GM19468 (cell line): Measurements from ENCODE around the gene GPR179.

Experiments
- ATAC-seq: cut with Tn5 transposase; IDR thresholded peaks from one replicate; pipeline ENCODE4 v1.9.1; 2021; ENCODE audit warnings: mild to moderate bottlenecking, moderate library complexity, moderate number of reproducible peaks; ENCODE audit not compliant: unreplicated experiment; ENCODE audit errors: extremely low read depth

Gene GPR179

GRCh38 chr17:38349097-38349730, 5.5 kb upstream of the GPR179 start:
- ATAC-seq, result no peak

DNA sequence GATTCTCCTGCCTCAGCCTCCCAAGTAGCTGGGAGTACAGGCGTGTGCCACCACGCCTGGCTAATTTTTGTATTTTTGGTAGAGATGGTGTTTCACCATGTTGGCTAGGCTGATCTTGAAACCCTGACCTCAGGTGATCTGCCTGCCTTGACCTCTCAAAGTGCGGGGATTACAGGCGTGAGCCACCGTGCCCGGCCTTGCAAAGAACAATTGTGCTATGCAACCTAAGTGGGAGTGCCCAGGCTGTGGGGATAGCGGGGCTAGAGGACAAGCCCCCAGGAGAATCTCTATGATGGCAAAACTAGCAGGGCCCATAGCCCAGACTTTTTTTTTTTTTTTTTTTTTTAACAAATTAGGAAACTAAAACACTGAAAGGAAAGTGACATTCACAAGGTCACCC, 2.0 kb upstream of the GPR179 start:
- ATAC-seq, result no peak

DNA sequence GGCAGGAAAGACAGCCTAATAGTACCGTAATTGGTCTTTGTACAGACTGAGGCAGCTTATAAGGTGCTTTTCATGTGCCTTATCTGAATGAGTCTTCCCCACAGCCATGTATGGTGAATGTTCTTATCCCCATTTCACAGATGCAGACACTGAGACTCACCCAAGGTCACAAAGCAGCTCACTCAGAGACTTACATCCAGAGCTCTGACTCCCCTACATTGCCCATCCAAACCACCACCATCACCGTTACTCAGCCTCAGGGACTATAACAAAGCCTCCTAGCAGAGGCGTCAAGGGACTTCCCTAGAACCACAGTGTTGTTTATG, 627 bp upstream of the GPR179 start:
- ATAC-seq, result no peak

DNA sequence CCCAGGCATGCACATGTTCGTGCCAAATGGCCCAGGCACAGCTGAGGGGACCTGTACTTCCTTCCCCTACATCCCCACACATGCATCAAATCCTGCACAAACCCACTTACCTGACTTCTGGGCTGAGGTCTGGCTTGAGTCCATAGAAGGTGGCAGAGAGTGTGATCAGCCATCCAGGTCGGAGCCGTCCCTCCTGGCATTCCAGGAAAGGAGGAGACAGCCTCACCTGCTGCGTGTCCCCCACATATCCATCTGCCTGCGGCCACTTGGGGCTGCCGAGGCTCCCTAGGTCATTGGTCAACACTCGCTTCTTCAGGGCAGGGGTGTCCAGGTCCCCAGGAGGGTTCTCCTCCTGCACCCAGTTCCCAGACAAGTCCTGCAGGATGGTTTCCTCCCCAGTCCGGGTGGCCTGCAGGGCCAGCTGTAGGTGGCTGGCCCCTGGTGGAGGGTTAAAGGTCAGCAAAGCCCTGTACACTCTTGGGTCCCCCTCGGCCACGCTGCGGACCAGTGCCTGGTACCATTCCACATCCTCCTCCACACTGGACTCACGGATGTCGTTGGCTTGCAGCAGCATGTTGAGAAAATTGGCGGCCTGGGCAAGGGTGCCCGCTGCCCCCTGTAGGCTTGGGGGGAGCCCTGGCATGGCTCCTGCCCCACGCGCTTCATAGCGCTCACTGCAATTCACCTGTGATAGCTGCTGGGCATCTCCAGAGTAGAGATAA, 709 bp downstream of the GPR179 start:
- ATAC-seq, result no peak

DNA sequence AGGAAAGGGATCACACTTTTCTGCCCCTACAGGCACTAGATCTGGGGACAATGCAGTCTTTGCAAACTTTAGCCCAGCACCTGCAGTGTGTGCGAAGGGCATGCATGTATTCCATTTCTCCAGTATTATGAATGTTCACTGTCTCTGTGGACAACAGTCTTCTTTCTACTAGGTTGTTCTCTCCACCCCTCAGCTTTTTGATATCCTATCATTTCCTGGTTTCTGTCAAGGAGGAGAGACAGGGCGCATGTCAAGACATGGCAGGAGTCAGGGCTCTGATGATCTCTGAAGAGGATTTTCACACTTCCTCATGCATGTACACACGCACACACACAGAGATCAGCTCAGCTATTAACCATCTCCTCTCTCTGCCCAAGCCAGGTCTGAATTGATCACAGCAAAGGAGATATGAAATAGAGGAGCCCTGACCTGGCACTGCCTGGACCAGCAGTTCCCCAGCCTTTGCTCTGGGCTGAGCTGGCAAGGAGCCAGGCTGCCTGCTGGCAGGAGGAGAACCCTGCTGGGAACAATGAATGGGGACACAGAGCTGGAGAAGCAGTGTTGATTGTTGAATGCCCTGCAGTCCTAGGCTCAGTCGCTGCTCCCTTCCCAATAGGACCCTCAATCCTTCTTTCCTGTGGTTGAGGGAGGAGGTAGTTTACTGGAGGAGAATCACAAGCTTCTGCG, 2.6 kb downstream of the GPR179 start:
- no peak for ATAC-seq

GRCh38 chr17:38339891-38340290, 3.9 kb downstream of the GPR179 start:
- no peak for ATAC-seq

GRCh38 chr17:38338535-38338934, 5.2 kb downstream of the GPR179 start:
- no peak for ATAC-seq

DNA sequence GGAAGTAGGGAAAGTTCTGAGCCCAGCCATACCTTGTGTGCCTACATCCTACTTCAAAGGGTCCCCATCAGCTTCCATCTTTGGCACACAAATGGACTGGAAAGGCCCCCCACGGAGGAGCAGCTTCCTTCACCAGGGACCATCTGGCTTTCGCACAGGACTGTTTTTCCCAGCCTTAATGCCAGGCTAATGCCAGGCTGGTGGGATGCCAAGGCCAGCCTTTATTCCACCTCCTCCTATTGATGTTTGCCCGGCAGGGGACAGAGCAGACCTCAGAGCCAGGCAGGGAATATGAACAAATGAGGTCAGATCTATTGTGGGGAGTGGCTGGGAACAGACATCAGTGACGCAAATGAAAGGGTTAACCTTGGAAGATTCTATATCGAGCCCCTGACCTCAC, 5.7 kb downstream of the GPR179 start:
- ATAC-seq, result no peak

GRCh38 chr17:38336838-38337237, 6.9 kb downstream of the GPR179 start:
- no peak for ATAC-seq

DNA sequence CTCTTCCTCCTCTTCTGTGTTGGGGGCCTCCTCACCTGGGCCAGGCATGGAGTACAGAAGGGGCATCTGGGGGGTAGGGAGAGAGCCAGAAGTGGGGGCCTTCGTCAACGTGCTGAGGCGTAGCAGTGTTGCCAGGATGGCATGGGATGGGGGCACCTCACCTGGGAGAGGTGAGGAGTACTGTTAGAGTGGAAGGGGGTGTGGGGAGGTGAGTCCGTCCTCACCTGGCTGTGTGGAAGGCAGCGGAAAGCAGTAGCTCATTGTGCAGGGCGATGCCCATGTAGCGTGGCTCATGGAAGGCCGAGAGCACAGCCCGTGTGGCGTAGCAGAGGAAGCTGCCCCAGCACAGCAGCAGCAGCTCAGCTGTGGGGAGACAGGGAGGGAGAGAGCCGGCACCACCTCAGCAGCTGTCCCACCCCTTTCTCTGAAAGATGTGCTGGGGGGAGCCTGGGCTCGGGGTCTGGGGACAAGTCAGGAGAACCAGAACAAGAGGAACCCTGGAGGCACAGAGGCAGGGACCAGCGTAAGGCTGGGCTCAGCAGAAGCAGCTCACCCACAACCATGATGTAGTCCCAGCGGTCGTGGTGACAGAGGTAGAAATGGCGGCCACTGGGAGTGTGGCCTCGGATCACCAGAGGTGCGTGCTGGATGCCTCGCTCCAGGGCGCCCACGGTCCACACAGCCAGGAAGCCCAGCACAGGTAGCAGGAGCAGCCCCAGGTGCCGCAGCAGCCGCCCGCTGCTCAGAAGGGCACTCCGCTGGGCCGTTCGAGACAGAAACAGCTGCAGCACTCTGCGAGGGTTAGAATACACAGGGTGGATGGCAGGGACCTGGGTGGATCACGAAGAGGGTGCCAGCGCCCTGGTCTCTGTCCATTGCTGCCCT, 9.0 kb downstream of the GPR179 start:
- no peak for ATAC-seq

DNA sequence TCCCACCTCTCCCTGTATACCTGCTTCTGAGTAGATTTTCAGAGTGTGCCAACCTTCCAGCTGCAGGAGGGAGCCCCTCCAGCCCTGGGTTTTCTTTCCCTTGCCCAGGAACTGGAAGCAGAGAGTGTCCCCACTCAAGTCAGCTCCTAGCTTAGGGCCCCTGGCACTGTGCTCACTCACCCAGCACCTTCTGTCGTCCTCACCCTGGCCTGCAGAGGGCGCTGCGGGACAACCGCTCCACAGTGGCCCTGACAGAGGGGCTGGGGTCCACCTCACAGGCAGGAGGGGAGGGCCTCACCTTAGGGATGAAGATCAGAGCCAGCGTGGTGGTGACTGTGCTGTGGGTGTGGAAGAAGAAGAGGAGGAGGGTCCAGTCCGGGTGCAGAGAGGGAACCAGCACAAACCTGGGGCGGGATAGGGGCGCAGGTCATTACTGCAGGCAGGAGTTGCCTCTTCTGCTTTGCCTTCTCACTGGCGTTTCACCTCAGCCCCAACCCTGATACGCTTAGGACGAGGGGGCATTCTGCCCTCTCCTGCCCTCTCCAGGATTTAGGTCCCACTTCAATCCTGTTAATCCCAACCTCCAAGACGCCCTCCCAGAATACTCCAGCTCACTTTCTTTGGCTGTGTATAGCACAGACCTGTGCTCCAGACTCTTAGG, 10.0 kb downstream of the GPR179 start:
- ATAC-seq, result no peak

DNA sequence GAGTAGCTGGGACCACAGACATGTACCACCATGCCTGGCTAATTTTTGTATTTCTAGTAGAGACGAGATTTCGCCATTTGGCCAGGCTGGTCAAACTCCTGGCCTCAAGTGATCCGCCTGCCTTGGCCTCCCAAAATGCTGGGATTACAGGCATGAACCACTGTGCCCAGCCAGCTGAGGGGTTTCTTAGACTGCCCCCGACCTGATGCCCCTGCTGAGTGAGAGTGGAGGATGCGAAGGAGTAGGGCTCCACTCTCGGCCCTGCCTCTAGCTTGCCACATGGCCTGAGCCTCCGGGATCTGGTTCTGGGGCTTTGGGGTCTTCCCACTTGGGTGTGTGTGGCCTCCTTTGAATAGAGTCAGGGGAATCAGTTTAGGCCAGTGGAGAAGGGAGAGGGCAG, 11.0 kb downstream of the GPR179 start:
- no peak for ATAC-seq

DNA sequence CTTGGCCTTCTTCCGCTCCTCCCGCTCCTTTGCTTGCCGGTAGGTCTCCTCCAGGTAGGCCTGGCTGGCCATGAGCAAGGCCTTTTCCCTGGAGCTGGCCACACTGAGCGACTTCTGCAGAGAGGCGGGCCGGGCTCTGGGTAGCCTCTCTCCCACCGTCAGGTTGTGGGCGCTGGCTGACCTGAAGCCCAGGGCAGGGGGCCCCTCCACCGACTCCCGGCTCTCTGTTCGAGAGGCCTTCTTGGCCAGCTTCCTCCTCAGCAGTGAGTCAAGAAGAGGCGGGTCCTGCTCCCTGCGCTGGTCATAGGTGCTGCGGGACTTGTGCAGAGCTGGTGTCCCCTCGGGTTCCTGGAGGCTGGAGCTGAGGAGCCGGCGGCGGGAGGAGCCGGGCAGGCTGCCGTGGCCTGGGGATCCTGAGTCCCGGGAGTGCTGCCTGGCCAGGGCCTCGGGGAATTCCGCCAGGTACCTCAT, 12.8 kb downstream of the GPR179 start:
- no peak for ATAC-seq

DNA sequence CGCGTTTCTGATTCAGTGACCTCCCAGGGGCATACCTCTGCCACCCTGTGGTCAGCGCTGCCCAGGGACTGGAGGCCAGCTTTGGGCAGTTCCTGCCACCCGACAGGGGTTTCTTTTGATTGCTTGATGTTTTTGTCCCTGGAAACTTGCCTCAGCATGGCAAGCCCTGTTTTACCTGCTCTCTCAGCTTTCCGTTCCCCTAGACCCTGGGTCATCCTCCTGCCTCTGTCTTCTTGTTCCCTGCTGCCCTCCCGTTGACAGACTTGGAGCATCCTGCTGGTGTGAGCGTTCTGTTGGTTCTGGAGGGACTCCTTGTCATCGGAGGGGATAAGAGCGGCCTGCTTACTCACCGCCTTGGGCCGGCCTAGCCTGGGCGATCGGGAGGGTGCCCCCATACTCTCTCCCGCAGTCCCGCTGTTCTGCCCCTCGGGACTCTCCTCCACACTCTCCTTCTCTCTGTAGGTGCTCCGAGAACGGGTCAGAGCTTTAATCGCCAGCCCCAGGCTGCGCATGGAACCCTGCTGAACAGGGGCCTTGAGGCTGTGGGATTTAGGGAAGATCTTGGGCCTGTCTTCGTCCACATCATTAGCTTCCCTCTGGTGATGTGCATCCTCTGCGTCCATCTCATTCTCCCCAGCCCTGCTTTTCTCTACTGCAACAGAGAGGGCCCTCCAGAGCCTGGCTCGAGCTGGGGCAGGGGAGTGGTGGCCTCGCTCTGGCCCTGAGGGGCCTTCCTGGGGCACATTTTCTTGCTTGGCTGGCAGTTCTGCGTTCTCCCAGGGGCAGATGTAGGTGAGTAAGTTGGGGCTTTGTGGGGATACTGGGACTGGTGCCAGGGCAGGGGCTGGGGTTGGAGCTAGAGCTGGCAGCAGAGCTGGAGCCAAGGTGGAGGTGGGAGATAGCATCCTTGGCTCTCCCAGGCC, 13.7 kb downstream of the GPR179 start:
- no peak for ATAC-seq

- no peak for ATAC-seq
Observed at GRCh38 chr17:38329284-38329683, 14.5 kb downstream of the GPR179 start.

DNA sequence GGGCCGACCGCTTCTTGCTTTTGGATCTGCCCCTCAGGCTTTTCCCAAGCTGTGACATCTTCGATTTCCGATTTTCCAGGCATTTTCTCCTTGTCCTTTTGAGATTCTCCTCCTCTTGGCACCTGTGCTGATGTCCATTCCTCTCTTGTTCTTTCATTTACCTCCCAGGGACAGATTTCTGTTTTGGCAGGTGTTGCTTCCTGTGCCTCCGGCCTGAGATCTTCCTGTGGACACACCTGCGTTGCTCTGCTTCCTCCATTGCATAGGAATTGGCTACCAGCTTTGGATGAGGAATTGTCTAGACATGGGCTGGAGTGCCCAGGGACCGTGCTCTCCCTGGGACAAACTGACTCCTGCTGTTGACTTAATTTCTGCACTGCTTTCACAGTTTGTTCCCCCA, 15.1 kb downstream of the GPR179 start:
- no peak for ATAC-seq

DNA sequence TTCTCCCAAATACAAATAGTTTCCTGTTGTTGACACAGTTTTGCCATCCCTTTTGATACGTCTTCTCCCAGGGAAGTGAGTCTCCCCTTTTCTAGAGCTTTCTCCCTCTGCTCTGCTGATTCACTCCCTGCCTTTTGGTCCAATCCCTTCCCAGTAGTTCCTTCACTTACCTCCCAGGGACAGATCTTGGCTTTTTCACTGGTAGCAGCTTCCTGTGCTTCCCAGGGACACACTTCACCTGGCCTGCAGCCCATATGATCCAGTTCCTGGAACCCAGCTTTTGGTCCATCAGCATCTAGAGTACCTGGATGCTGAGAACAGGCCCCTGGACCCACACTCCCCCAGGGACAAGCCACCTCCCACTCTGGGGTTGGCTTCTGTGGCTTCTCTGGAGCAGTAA, 15.8 kb downstream of the GPR179 start:
- ATAC-seq, result no peak

DNA sequence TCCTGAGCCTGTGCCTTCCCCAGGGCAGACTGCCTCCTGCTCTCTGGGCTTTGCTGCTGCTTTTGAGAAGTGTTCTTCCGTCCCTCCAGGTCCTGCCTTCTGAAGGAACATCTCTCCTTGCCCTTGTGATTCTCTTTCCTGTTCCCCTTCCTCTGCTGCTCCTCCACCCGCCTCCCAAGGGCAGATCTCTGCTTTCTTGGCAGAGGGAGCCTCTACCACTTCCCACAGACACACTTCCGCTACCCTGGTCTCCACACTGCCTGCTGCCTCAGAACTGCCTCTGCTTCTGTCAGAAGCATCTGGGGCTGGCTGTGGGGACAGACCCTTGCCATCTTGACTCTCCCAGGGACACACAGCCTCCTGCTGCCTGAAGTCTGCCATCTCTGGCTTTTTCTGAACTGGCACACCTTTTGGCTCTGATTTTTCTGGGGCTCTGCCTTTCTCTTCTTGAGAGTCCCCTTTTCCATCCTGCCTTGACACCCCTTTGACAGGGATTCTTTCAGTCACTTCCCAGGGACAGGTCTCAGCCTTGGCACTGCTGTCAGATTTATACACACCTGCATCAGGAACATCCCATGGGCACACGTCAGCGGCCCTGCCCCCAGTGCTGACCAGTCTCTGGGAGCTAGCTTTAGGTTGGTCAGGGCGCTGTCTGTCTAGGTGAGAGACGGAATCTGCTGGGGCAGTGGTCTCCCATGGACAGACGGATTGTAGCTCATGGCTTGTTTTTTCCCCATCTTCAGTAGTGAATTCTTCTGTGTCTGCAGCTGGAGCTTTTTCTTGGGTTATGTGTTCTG, 16.6 kb downstream of the GPR179 start:
- no peak for ATAC-seq
